ENCODE measurements around the gene UROC1. TPM values are rescaled to one million over a fixed set of nuclear protein-coding genes. Genes with fewer than 3 reads are reported as not detected.

UROC1 gene
- total and polyA plus RNA-seq, 9 of the 15 experiments (the other 6 are each of a cell fraction or from before 2014, with no cell fraction given): not detected

GRCh38 chr3:126502656-126503055 is 14.9 kb downstream of the UROC1 start (continued):
- TF ChIP-seq ZBTB11 (CRISPR knock-in tag; IDR thresholded peaks at IDR 0.05): no peak
- TF ChIP-seq CREM (IDR thresholded peaks at IDR 0.05; ENCODE audit: low read depth): no peak

- no peaks in the 10 kb centered on the region for H4K20me1 ChIP-seq (replicated peaks; ENCODE audit: control insufficient read depth, insufficient read depth, low read length)
- TF ChIP-seq ZNF197 (CRISPR knock-in tag; IDR thresholded peaks at IDR 0.05; ENCODE audit: low read depth): no peak
- no peak for TF ChIP-seq SIRT6 (IDR thresholded peaks at IDR 0.05; ENCODE audit: low read depth, low read length)
- TF ChIP-seq MTA3 (IDR thresholded peaks at IDR 0.05; ENCODE audit: borderline replicate concordance): no peak
- no peak for TF ChIP-seq HDGF (IDR thresholded peaks at IDR 0.05)
- CTCF ChIA-PET (ENCODE audit: low intra/inter-chr PET ratio): no interaction called here
- peaks cover 3 to 25% of the 10 kb centered on the region in 2 experiments; a peak in 3 of 5 replicates for H3K27me3 ChIP-seq (ENCODE audit: control insufficient read depth in 2 of 2, insufficient read depth in 2 of 2, low read length in 2 of 2)
- 12% methylated on average over 7 of the region's 7 CpGs for WGBS (ENCODE audit: insufficient coverage, low coverage, missing lambda C conversion rate)
- H3K79me2 ChIP-seq (ENCODE audit: control insufficient read depth, insufficient read depth, low read length): no peaks in the 10 kb centered on the region
- DNase-seq (ENCODE audit: extremely low read depth in 1 of 4, low spot score in 3 of 4) (no peak), ATAC-seq (no peak), FAIRE-seq (no peak)
- no peaks in the 10 kb centered on the region for H3K36me3 ChIP-seq (ENCODE audit: control insufficient read depth, insufficient read depth, low read length)
- H3K9ac ChIP-seq (ENCODE audit: insufficient read depth in 1 of 2, low read depth in 2 of 2, low read length in 2 of 2): no peak overlapping the region
- no peak overlapping the region for H3K4me2 ChIP-seq (ENCODE audit: insufficient read depth, low read length)
- no TSS peak for BruUV-seq (replicated peaks)
- H3K4me3 ChIP-seq: no peak overlapping the region
- H2AFZ ChIP-seq (ENCODE audit: low read depth, low read length): no peak overlapping the region
- no peaks in the 10 kb centered on the region for H3K9me3 ChIP-seq (replicated peaks; ENCODE audit: control insufficient read depth, insufficient read depth, low read depth, low read length)
- no peaks in the 10 kb centered on the region for H3K4me1 ChIP-seq (replicated peaks in 1 of 2; ENCODE audit: control insufficient read depth in 2 of 2, insufficient read depth in 2 of 2, low read length in 2 of 2)
- H3K9me1 ChIP-seq (ENCODE audit: control insufficient read depth, insufficient read depth, low read length): no peaks in the 10 kb centered on the region
- H3K27ac ChIP-seq (ENCODE audit: extremely low read depth, low read depth, low read length): no peak overlapping the region
- in situ Hi-C loops (cut with MboI): no loop called here
- POLR2A ChIA-PET: no interaction called here
- intact Hi-C loops (cut with micrococcal nuclease): no loop called here
These were observed 15.8 kb downstream of the UROC1 start for GRCh38 chr3:126501736-126502135.
